ENCODE data around the gene TBX4. TPM values are rescaled to one million over a fixed set of nuclear protein-coding genes. Genes with fewer than 3 reads are reported as not detected.

The TBX4 gene
- total RNA-seq, 4 donors from 2014 or later: 1.1 to 4.7 TPM; not detected in 2

GRCh38 chr17:61531223-61531622, 79.0 kb downstream of the TBX4 start:
- TF ChIP-seq CTCF (IDR thresholded peaks at IDR 0.05; ENCODE audit: low read depth): no peak

- no peak for TF ChIP-seq CTCF (IDR thresholded peaks at IDR 0.05; ENCODE audit: low read depth)
Observed at GRCh38 chr17:61532826-61533225, 80.6 kb downstream of the TBX4 start.

GRCh38 chr17:61533797-61534196, 81.6 kb downstream of the TBX4 start:
- peak; percentile 27 for TF ChIP-seq CTCF (IDR thresholded peaks at IDR 0.05; ENCODE audit: low read depth)

- peak; percentile 62 for TF ChIP-seq CTCF (IDR thresholded peaks at IDR 0.05; ENCODE audit: low read depth)
Observed at GRCh38 chr17:61534414-61534813, 82.2 kb downstream of the TBX4 start.

Other genes with a start within 250 kb of the TBX4 start
- gene TBX2, start 52.6 kb upstream of the TBX4 start, total RNA-seq: 10 to 100 TPM in 1 of 4 donors, 1 to 10 TPM in 3; 2.5 to 16.2 (median 4.1) TPM
- gene NACA2, start 138.8 kb downstream of the TBX4 start, total RNA-seq: not detected